ENCODE data around the gene MARCHF9. TPM values are rescaled to one million over a fixed set of nuclear protein-coding genes. Genes with fewer than 3 reads are reported as not detected.

The MARCHF9 gene
- total and polyA plus RNA-seq, 2 experiments from 2014 or later: 0.18 to 0.97 TPM

- H3K4me2 ChIP-seq (ENCODE audit: unreplicated experiment): no peak overlapping the region
- H3F3A ChIP-seq (ENCODE audit: insufficient read depth): no peaks in the 10 kb centered on the region; the same call in 1 of the 2 replicates
- no peaks in the 10 kb centered on the region for H3K4me1 ChIP-seq (ENCODE audit: insufficient read depth)
- no peaks in the 10 kb centered on the region for H3K79me2 ChIP-seq (ENCODE audit: insufficient read depth)
- TF ChIP-seq EZH2 (IDR thresholded peaks at IDR 0.05; ENCODE audit: insufficient read depth, poor library complexity, severe bottlenecking) (no peak), EZH2phosphoT487 (IDR thresholded peaks at IDR 0.05; ENCODE audit: insufficient read depth, low read depth) (no peak)
- H2AFZ ChIP-seq: no peak overlapping the region
- H3K27ac ChIP-seq: no peak overlapping the region
- DNase-seq: no peak
- no peaks in the 10 kb centered on the region for H4K20me1 ChIP-seq (ENCODE audit: insufficient read depth)
- no peak overlapping the region for H3K9ac ChIP-seq
- 71 to 75% methylated on average over 12 of the region's 12 CpGs for WGBS, 2 experiments (ENCODE audit: low coverage in 1 of 2, low lambda C conversion rate in 2 of 2, missing lambda C conversion rate in 2 of 2)
- no peaks in the 10 kb centered on the region; the same call in 1 of the 2 replicates for H3K36me3 ChIP-seq (ENCODE audit: low read depth)
- no peak overlapping the region for H3K4me3 ChIP-seq
- H3K9me3 ChIP-seq (ENCODE audit: low read depth): no peaks in the 10 kb centered on the region
- no peaks in the 10 kb centered on the region for H3K9me2 ChIP-seq (ENCODE audit: insufficient read depth)
- H3K27me3 ChIP-seq (replicated peaks; ENCODE audit: insufficient read depth): no peaks in the 10 kb centered on the region
- in situ Hi-C loops (cut with MboI): no loop called here
Observed at GRCh38 chr12:57724003-57724935, 30.6 kb upstream of the MARCHF9 start.

- Histone ChIP-seq H3K4me2 (ENCODE audit: unreplicated experiment) (no peak overlapping the region), H3K27me3 (replicated peaks; ENCODE audit: insufficient read depth) (no peaks in the 10 kb centered on the region), H3F3A (ENCODE audit: insufficient read depth) (no peaks in the 10 kb centered on the region; the same call in 1 of the 2 replicates), H3K79me2 (ENCODE audit: insufficient read depth) (no peaks in the 10 kb centered on the region), H4K20me1 (ENCODE audit: insufficient read depth) (no peaks in the 10 kb centered on the region), H3K9ac (no peak overlapping the region), H3K4me3 (no peak overlapping the region), H2AFZ (no peak overlapping the region), H3K36me3 (ENCODE audit: low read depth) (no peaks in the 10 kb centered on the region), H3K9me2 (ENCODE audit: insufficient read depth) (no peaks in the 10 kb centered on the region), H3K4me1 (ENCODE audit: insufficient read depth) (no peaks in the 10 kb centered on the region), H3K27ac (no peak overlapping the region), H3K9me3 (ENCODE audit: low read depth) (no peaks in the 10 kb centered on the region)
- WGBS, 2 experiments (ENCODE audit: low coverage in 1 of 2, low lambda C conversion rate in 2 of 2, missing lambda C conversion rate in 2 of 2): 9 to 10% methylated on average over 5 to 11 of the region's 11 CpGs
- DNase-seq: no peak
- in situ Hi-C loops (cut with MboI): no loop called here
- TF ChIP-seq EZH2phosphoT487 (IDR thresholded peaks at IDR 0.05; ENCODE audit: insufficient read depth, low read depth) (no peak), EZH2 (IDR thresholded peaks at IDR 0.05; ENCODE audit: insufficient read depth, poor library complexity, severe bottlenecking) (no peak)
Observed at GRCh38 chr12:57724936-57725740, 29.8 kb upstream of the MARCHF9 start.

- TF ChIP-seq EZH2phosphoT487 (IDR thresholded peaks at IDR 0.05; ENCODE audit: insufficient read depth, low read depth): no peak
- TF ChIP-seq EZH2 (IDR thresholded peaks at IDR 0.05; ENCODE audit: insufficient read depth, poor library complexity, severe bottlenecking): no peak
- Histone ChIP-seq H3K4me3 (peak overlapping the region; percentile 83), H3F3A (ENCODE audit: insufficient read depth) (no peaks in the 10 kb centered on the region; the same call in 1 of the 2 replicates), H3K27ac (peak overlapping the region; percentile 70; the same call in 1 of the 2 replicates), H3K36me3 (ENCODE audit: low read depth) (no peaks in the 10 kb centered on the region), H3K9me3 (ENCODE audit: low read depth) (no peaks in the 10 kb centered on the region), H4K20me1 (ENCODE audit: insufficient read depth) (no peaks in the 10 kb centered on the region), H3K4me2 (ENCODE audit: unreplicated experiment) (peak overlapping the region; percentile 87), H3K27me3 (replicated peaks; ENCODE audit: insufficient read depth) (no peaks in the 10 kb centered on the region), H3K4me1 (ENCODE audit: insufficient read depth) (no peaks in the 10 kb centered on the region), H3K9ac (peak overlapping the region; percentile 94), H2AFZ (peak overlapping the region; percentile 89), H3K9me2 (ENCODE audit: insufficient read depth) (no peaks in the 10 kb centered on the region), H3K79me2 (ENCODE audit: insufficient read depth) (no peaks in the 10 kb centered on the region)
- no peak for DNase-seq
- 0 to 2% methylated on average over 10 of the region's 10 CpGs for WGBS, 2 experiments (ENCODE audit: low coverage in 1 of 2, low lambda C conversion rate in 2 of 2, missing lambda C conversion rate in 2 of 2)
- in situ Hi-C loops (cut with MboI): no loop called here
Observed at GRCh38 chr12:57725851-57726150, 29.1 kb upstream of the MARCHF9 start.

GRCh38 chr12:57726151-57726883 is 28.6 kb upstream of the MARCHF9 start:
- Histone ChIP-seq H3K4me2 (ENCODE audit: unreplicated experiment) (peak overlapping the region; percentile 87), H3F3A (ENCODE audit: insufficient read depth) (no peaks in the 10 kb centered on the region; the same call in 1 of the 2 replicates), H3K4me3 (peak overlapping the region; percentile 83), H3K27ac (peak overlapping the region; percentile 70), H3K9me2 (ENCODE audit: insufficient read depth) (no peaks in the 10 kb centered on the region), H3K4me1 (ENCODE audit: insufficient read depth) (no peaks in the 10 kb centered on the region), H4K20me1 (ENCODE audit: insufficient read depth) (no peaks in the 10 kb centered on the region), H3K9ac (peak overlapping the region; percentile 94), H3K36me3 (ENCODE audit: low read depth) (no peaks in the 10 kb centered on the region), H2AFZ (peak overlapping the region; percentile 89), H3K27me3 (replicated peaks; ENCODE audit: insufficient read depth) (no peaks in the 10 kb centered on the region), H3K79me2 (ENCODE audit: insufficient read depth) (no peaks in the 10 kb centered on the region), H3K9me3 (ENCODE audit: low read depth) (no peaks in the 10 kb centered on the region)
- peak; percentile 95 for DNase-seq
- in situ Hi-C loops (cut with MboI): no loop called here
- no peak for TF ChIP-seq EZH2 (IDR thresholded peaks at IDR 0.05; ENCODE audit: insufficient read depth, poor library complexity, severe bottlenecking)
- WGBS, 2 experiments (ENCODE audit: low coverage in 1 of 2, low lambda C conversion rate in 2 of 2, missing lambda C conversion rate in 2 of 2): 1% methylated on average over 37 to 55 of the region's 79 CpGs
